ENCODE data around the gene FLNA.

GRCh38 chrX:154420402-154420756, 45.9 kb upstream of the FLNA start:
- no peak for TF ChIP-seq EZH2 (IDR thresholded peaks at IDR 0.05; ENCODE audit: borderline replicate concordance, low read depth, low read length, poor library complexity, severe bottlenecking)
- TF ChIP-seq CTCF (conservative IDR thresholded peaks at IDR 0.05; ENCODE audit: low read depth, low read length) = no peak

All from A673 (cell line).